ENCODE results near the gene WNT5B.
A peak's percentile ranks its signal among the peaks of the same experiment; 100 is the strongest.

WNT5B gene

DNA sequence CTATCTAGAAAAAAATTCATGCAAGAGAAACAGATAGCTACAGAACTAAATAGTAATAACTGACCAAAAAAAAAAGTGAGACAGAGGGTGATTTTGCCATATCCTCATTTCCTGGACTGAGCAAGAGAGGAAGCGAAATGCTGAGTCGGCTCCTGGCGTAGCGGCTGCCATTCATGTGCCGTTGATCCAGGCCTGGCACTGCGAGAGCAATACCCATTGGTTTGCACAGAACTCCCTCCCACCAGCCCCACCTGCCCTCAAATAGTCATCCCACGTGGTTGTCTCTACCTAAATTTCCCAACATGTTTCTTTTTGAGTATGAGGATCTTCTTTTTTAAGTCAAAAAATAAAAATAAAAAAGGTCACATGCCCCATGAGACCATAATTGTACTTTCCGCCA is 9.4 kb upstream of the WNT5B start:
- no peak overlapping the region for H3K4me3 ChIP-seq (ENCODE audit: low read length)
- H3K4me1 ChIP-seq (ENCODE audit: control insufficient read depth, insufficient read depth, low read length) = no peaks in the 10 kb centered on the region
- no peaks in the 10 kb centered on the region for H3K36me3 ChIP-seq (ENCODE audit: control insufficient read depth, insufficient read depth, low read length)
- H3K27me3 ChIP-seq (ENCODE audit: control insufficient read depth, insufficient read depth, low read length) = no peaks in the 10 kb centered on the region
- H3K9me3 ChIP-seq (ENCODE audit: control insufficient read depth, low read length) = no peaks in the 10 kb centered on the region
- no peak overlapping the region for H3K9ac ChIP-seq (ENCODE audit: low read length)

- Histone ChIP-seq H3K4me3 (ENCODE audit: low read length) (no peak overlapping the region), H3K36me3 (ENCODE audit: control insufficient read depth, insufficient read depth, low read length) (no peaks in the 10 kb centered on the region), H3K9me3 (ENCODE audit: control insufficient read depth, low read length) (no peaks in the 10 kb centered on the region), H3K27me3 (ENCODE audit: control insufficient read depth, insufficient read depth, low read length) (no peaks in the 10 kb centered on the region), H3K4me1 (ENCODE audit: control insufficient read depth, insufficient read depth, low read length) (no peaks in the 10 kb centered on the region), H3K9ac (ENCODE audit: low read length) (no peak overlapping the region)
Observed at GRCh38 chr12:1620092-1620491, 8.9 kb upstream of the WNT5B start.

DNA sequence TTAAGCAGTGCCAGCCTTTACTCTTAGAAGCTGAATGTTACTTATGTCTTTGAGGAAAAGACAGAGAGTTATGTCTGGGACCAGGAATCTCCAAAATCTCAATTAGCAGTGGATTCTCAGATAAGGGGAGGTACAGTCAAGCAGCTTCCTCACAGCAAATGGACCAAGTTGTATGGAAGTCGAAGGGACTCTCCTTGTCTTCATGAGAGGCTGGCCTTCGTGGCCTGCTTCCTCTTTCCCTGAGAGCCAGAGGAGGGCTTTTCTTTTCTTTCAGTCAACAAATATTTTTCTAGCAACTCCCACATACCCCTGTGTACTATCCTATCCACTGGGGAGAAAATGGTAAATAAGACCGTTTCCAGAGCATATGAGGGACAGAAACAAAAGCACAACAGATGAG is 6.6 kb upstream of the WNT5B start:
- Histone ChIP-seq H3K4me3 (ENCODE audit: low read length) (no peak overlapping the region), H3K36me3 (ENCODE audit: control insufficient read depth, insufficient read depth, low read length) (no peaks in the 10 kb centered on the region), H3K9me3 (ENCODE audit: control insufficient read depth, low read length) (no peaks in the 10 kb centered on the region), H3K4me1 (ENCODE audit: control insufficient read depth, insufficient read depth, low read length) (no peaks in the 10 kb centered on the region), H3K27me3 (ENCODE audit: control insufficient read depth, insufficient read depth, low read length) (no peaks in the 10 kb centered on the region), H3K9ac (ENCODE audit: low read length) (no peak overlapping the region)

GRCh38 chr12:1629338-1630132 is 504 bp downstream of the WNT5B start:
- Histone ChIP-seq H3K27me3 (ENCODE audit: control insufficient read depth, insufficient read depth, low read length) (peaks cover 44% of the 10 kb centered on the region), H3K9me3 (ENCODE audit: control insufficient read depth, low read length) (no peaks in the 10 kb centered on the region), H3K4me3 (ENCODE audit: low read length) (peak overlapping the region; percentile 27), H3K4me1 (ENCODE audit: control insufficient read depth, insufficient read depth, low read length) (peaks cover 22% of the 10 kb centered on the region), H3K36me3 (ENCODE audit: control insufficient read depth, insufficient read depth, low read length) (no peaks in the 10 kb centered on the region), H3K9ac (ENCODE audit: low read length) (peak overlapping the region; percentile 61)

DNA sequence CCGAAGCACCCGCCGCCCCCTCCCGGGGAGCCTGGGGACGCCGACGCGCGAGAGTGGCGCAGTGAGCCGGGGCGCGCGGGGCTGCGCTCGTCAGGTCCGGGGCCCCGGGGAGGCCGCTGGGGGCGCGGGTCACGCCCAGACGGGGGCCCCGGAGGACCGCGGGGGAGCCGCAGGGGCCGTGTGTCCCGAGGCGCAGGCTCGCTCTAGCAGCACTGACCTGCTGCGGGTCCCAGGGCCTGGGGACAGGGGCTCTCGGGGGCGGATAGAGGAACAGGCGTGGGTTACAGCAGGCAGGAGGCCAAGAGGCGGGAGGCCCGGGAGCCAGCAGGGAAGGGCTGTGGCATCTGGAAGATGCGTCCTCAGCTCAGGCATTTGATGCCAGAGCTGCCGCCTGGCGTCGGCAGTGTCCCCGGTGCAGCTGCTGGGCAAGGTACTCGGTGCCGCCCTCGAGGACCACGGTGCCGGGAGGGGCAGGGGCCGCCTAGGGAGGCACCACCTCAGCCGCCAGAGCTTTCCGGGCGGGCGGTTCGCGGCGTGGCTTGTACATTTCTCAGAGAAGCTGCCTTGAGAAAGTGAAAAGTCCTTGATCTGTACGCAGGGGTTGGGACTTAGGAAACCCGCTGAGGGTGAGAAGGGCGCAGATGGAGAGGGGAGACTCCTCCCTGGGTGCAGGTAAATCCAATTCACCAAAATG is 1.2 kb downstream of the WNT5B start:
- peaks cover 44% of the 10 kb centered on the region for H3K27me3 ChIP-seq (ENCODE audit: control insufficient read depth, insufficient read depth, low read length)
- H3K4me1 ChIP-seq (ENCODE audit: control insufficient read depth, insufficient read depth, low read length) = peaks cover 22% of the 10 kb centered on the region
- H3K9me3 ChIP-seq (ENCODE audit: control insufficient read depth, low read length) = no peaks in the 10 kb centered on the region
- peak overlapping the region; percentile 27 for H3K4me3 ChIP-seq (ENCODE audit: low read length)
- peak overlapping the region; percentile 61 for H3K9ac ChIP-seq (ENCODE audit: low read length)
- H3K36me3 ChIP-seq (ENCODE audit: control insufficient read depth, insufficient read depth, low read length) = no peaks in the 10 kb centered on the region

DNA sequence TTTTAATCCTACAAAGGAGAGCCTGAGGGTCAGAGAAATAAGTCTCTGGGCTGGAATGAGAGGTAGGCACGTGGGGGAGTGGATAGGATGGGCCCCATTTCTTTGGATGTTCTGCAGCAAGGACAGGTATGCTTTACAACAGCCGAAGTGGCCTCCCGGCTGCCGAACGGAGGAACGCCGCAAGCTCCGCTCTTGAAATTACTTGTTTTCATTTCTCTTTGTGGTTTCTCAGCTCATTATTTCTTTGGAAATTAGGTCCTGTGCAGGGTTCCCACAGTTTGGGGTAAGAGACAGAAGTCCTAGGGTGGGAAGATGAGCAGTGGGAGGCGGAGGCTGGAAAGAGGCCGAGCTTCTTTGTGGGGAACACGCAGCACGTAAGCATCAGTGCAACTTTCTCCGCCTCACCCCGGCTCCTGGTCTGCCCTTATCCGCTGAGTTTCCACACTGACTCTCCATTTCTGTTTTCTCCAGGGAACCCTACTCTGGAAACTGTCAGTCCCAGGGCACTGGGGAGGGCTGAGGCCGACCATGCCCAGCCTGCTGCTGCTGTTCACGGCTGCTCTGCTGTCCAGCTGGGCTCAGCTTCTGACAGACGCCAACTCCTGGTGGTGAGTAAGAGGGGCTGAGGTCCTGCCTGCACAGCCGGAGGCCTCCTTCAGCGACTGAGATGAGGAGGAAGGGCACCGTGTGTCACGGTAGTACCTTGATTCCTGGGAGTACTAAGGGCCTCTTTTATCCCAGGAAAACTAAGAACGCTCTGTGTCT is 2.0 kb downstream of the WNT5B start:
- H3K4me1 ChIP-seq (ENCODE audit: control insufficient read depth, insufficient read depth, low read length) = peaks cover 22% of the 10 kb centered on the region
- H3K4me3 ChIP-seq (ENCODE audit: low read length) = peak overlapping the region; percentile 27
- H3K27me3 ChIP-seq (ENCODE audit: control insufficient read depth, insufficient read depth, low read length) = peaks cover 44% of the 10 kb centered on the region
- no peak overlapping the region for H3K9ac ChIP-seq (ENCODE audit: low read length)
- H3K9me3 ChIP-seq (ENCODE audit: control insufficient read depth, low read length) = no peaks in the 10 kb centered on the region
- no peaks in the 10 kb centered on the region for H3K36me3 ChIP-seq (ENCODE audit: control insufficient read depth, insufficient read depth, low read length)

DNA sequence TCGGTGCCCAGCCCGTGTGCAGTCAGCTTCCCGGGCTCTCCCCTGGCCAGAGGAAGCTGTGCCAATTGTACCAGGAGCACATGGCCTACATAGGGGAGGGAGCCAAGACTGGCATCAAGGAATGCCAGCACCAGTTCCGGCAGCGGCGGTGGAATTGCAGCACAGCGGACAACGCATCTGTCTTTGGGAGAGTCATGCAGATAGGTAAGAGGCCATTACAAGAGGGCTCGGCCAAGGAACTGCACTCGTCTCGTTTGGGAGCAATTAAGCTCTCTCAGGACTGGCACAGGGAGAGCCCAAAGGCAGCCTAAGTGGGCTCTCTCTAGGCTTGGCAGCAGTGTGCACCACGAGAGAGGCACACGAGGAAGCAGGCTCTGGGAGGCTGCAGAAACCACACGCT is 3.7 kb downstream of the WNT5B start:
- Histone ChIP-seq H3K9me3 (ENCODE audit: control insufficient read depth, low read length) (no peaks in the 10 kb centered on the region), H3K27me3 (ENCODE audit: control insufficient read depth, insufficient read depth, low read length) (peaks cover 44% of the 10 kb centered on the region), H3K4me3 (ENCODE audit: low read length) (no peak overlapping the region), H3K4me1 (ENCODE audit: control insufficient read depth, insufficient read depth, low read length) (peaks cover 22% of the 10 kb centered on the region), H3K9ac (ENCODE audit: low read length) (no peak overlapping the region), H3K36me3 (ENCODE audit: control insufficient read depth, insufficient read depth, low read length) (no peaks in the 10 kb centered on the region)

- Histone ChIP-seq H3K4me1 (ENCODE audit: control insufficient read depth, insufficient read depth, low read length) (peaks cover 22% of the 10 kb centered on the region), H3K9ac (ENCODE audit: low read length) (no peak overlapping the region), H3K36me3 (ENCODE audit: control insufficient read depth, insufficient read depth, low read length) (no peaks in the 10 kb centered on the region), H3K27me3 (ENCODE audit: control insufficient read depth, insufficient read depth, low read length) (peaks cover 44% of the 10 kb centered on the region), H3K4me3 (ENCODE audit: low read length) (no peak overlapping the region), H3K9me3 (ENCODE audit: control insufficient read depth, low read length) (no peaks in the 10 kb centered on the region)
Observed at GRCh38 chr12:1633459-1633858, 4.4 kb downstream of the WNT5B start.

DNA sequence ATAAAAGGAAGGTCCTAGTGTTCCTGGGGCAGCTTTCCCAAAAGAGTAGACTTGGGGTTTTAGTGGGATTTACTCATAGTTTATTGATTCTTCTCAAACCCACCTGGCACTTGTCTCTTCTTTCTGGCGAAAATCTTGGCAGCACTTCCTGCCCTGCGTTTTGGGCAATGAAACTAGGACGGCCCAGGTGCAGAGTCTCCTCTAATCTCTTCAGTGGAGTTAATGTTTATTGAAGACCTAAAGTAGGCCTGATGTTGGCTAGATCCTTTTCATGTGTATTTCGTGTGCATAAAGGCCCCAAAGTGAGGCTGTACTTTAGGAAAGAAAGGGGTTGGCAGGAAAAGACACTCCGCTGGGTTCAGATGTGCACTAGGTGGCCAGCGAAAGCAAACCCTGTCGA is 5.1 kb downstream of the WNT5B start:
- Histone ChIP-seq H3K4me3 (ENCODE audit: low read length) (no peak overlapping the region), H3K9ac (ENCODE audit: low read length) (no peak overlapping the region), H3K27me3 (ENCODE audit: control insufficient read depth, insufficient read depth, low read length) (peaks cover 41% of the 10 kb centered on the region), H3K4me1 (ENCODE audit: control insufficient read depth, insufficient read depth, low read length) (peaks cover 20% of the 10 kb centered on the region), H3K9me3 (ENCODE audit: control insufficient read depth, low read length) (no peaks in the 10 kb centered on the region), H3K36me3 (ENCODE audit: control insufficient read depth, insufficient read depth, low read length) (no peaks in the 10 kb centered on the region)

GRCh38 chr12:1634590-1635191 is 5.7 kb downstream of the WNT5B start:
- Histone ChIP-seq H3K27me3 (ENCODE audit: control insufficient read depth, insufficient read depth, low read length) (peaks cover 36% of the 10 kb centered on the region), H3K4me3 (ENCODE audit: low read length) (no peak overlapping the region), H3K9me3 (ENCODE audit: control insufficient read depth, low read length) (no peaks in the 10 kb centered on the region), H3K9ac (ENCODE audit: low read length) (no peak overlapping the region), H3K4me1 (ENCODE audit: control insufficient read depth, insufficient read depth, low read length) (peaks cover 15% of the 10 kb centered on the region), H3K36me3 (ENCODE audit: control insufficient read depth, insufficient read depth, low read length) (no peaks in the 10 kb centered on the region)

GRCh38 chr12:1635301-1636095 is 6.5 kb downstream of the WNT5B start:
- H3K27me3 ChIP-seq (ENCODE audit: control insufficient read depth, insufficient read depth, low read length) = peaks cover 28% of the 10 kb centered on the region
- H3K4me1 ChIP-seq (ENCODE audit: control insufficient read depth, insufficient read depth, low read length) = peaks cover 6% of the 10 kb centered on the region
- H3K36me3 ChIP-seq (ENCODE audit: control insufficient read depth, insufficient read depth, low read length) = no peaks in the 10 kb centered on the region
- H3K9ac ChIP-seq (ENCODE audit: low read length) = no peak overlapping the region
- no peak overlapping the region for H3K4me3 ChIP-seq (ENCODE audit: low read length)
- H3K9me3 ChIP-seq (ENCODE audit: control insufficient read depth, low read length) = no peaks in the 10 kb centered on the region

Measured in mucosa of stomach (tissue), 1 donor.